ENCODE measurements around the gene PFN3. TPM values are rescaled to one million over a fixed set of nuclear protein-coding genes. Genes with fewer than 3 reads are reported as not detected.

The PFN3 gene
- total and polyA plus RNA-seq, 2 of the 13 experiments (the other 11 are each of a cell fraction or from before 2014, with no cell fraction given): not detected

- TF ChIP-seq PRDM4 (CRISPR knock-in tag; IDR thresholded peaks at IDR 0.05; ENCODE audit: borderline replicate concordance) (no peak), ZNF354B (CRISPR knock-in tag; IDR thresholded peaks at IDR 0.05) (no peak), ZNF670 (CRISPR knock-in tag; IDR thresholded peaks at IDR 0.05; ENCODE audit: borderline replicate concordance) (no peak), ZNF567 (CRISPR knock-in tag; IDR thresholded peaks at IDR 0.05; ENCODE audit: borderline replicate concordance) (no peak)
These were observed 3.7 kb downstream of the PFN3 start (continued) for GRCh38 chr5:177396807-177397206.

- no peak overlapping the region for H3K9ac ChIP-seq (ENCODE audit: insufficient read depth, low read depth, low read length)
- no peak overlapping the region for H3K4me2 ChIP-seq (ENCODE audit: low read depth, low read length)
- intact Hi-C loops (cut with micrococcal nuclease; ENCODE audit: unreplicated experiment): no loop called here
- BruUV-seq (replicated peaks): no TSS peak
- WGBS (ENCODE audit: low lambda C conversion rate): 100% methylated on average over 1 of the region's 8 CpGs
- TF ChIP-seq ZNF841 (CRISPR knock-in tag; IDR thresholded peaks at IDR 0.05; ENCODE audit: borderline replicate concordance) (no peak), ISX (CRISPR knock-in tag; conservative IDR thresholded peaks at IDR 0.05) (no peak), ZEB1 (IDR thresholded peaks at IDR 0.05; ENCODE audit: insufficient replicate concordance, low read depth) (no peak), ZNF563 (CRISPR knock-in tag; IDR thresholded peaks at IDR 0.05) (no peak), HIVEP1 (CRISPR knock-in tag; IDR thresholded peaks at IDR 0.05) (no peak), ZNF280B (CRISPR knock-in tag; IDR thresholded peaks at IDR 0.05; ENCODE audit: borderline replicate concordance) (no peak), ZNF432 (CRISPR knock-in tag; IDR thresholded peaks at IDR 0.05; ENCODE audit: borderline replicate concordance) (no peak), U2AF2 (IDR thresholded peaks at IDR 0.05; ENCODE audit: low read depth, low read length) (no peak), TEAD2 (CRISPR knock-in tag; IDR thresholded peaks at IDR 0.05) (no peak), CHCHD3 (CRISPR knock-in tag; IDR thresholded peaks at IDR 0.05) (no peak), ZNF557 (CRISPR knock-in tag; IDR thresholded peaks at IDR 0.05) (no peak), NBN (conservative IDR thresholded peaks at IDR 0.05) (no peak), CBFB (CRISPR knock-in tag; IDR thresholded peaks at IDR 0.05) (no peak), ZNF781 (CRISPR knock-in tag; IDR thresholded peaks at IDR 0.05; ENCODE audit: borderline replicate concordance, not compliant biosample characterization) (no peak), MLX (CRISPR knock-in tag; IDR thresholded peaks at IDR 0.05) (no peak), ZNF7 (CRISPR knock-in tag; IDR thresholded peaks at IDR 0.05) (no peak)
- H3K9me3 ChIP-seq (ENCODE audit: low read length): no peaks in the 10 kb centered on the region
- in situ Hi-C loops (cut with HindIII; ENCODE audit: extremely low pct_ligation_motif_present, low pct_unique_long_range_greater_than_20kb): no loop called here
- ChIA-PET CTCF (ENCODE audit: low intra/inter-chr PET ratio, low total read pairs) (no interaction called here), POLR2A (no interaction called here)
- no peak overlapping the region for H3K27ac ChIP-seq (ENCODE audit: extremely low read length, insufficient read depth, low read length)
- H3K4me1 ChIP-seq (ENCODE audit: insufficient read depth, low read length): peaks cover 8% of the 10 kb centered on the region
- FAIRE-seq (no peak), ATAC-seq (no peak), DNase-seq (ENCODE audit: low spot score) (no peak)
- peaks cover 5 to 45% of the 10 kb centered on the region in 2 experiments; a peak in 3 of 5 replicates for H3K27me3 ChIP-seq (ENCODE audit: control insufficient read depth in 1 of 2, insufficient read depth in 2 of 2, low read length in 2 of 2)
- no peaks in the 10 kb centered on the region for H3K79me2 ChIP-seq (ENCODE audit: insufficient read depth, low read length)
- H2AFZ ChIP-seq (ENCODE audit: low read length): no peak overlapping the region
- no peaks in the 10 kb centered on the region for H4K20me1 ChIP-seq (ENCODE audit: insufficient read depth, low read length)
- no peak overlapping the region for H3K4me3 ChIP-seq (replicated peaks in 1 of 3; ENCODE audit: insufficient read depth in 1 of 3, low read depth in 2 of 3, low read length in 3 of 3)
- no peaks in the 10 kb centered on the region for H3K36me3 ChIP-seq (replicated peaks in 1 of 2; ENCODE audit: control insufficient read depth in 1 of 2, insufficient read depth in 2 of 2, low read length in 2 of 2)
These were observed 4.4 kb downstream of the PFN3 start for GRCh38 chr5:177396078-177396477.

All from HepG2 (cell line).